ENCODE results near the gene KCNMA1.

DNA sequence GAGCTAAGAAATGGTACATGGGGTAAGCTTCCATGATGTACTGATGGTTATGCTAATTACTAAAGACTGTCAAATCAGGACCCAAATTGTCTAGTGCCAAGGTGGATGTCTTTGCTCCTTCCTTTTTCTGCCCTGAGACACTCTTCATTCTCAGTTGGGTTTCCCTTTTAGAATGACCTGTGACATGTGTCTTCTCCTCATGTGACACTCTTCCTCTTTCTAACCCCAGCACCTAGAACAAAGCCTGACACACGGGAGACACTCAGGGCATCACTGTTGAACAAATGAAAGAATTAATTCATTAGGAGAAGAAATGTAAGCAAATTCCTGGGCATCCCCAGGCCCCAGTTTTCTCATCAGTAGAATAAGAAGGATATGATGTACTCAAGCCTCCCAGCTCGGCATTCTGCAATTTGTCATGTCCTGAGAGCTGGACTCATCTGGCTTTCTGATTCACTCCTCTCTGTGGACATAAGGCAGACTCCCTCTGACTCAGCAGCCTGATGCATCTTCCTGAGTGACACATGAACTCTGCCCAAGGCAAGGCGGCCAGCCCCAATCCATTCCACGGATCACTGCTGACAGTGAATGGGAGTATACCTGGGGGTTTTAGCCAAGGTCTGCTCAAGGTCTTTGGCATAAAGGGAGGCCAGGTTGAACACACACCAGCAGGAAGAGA is 473.8 kb downstream of the KCNMA1 start:
- TF ChIP-seq EP300 (IDR thresholded peaks at IDR 0.05), result no peak
- TF ChIP-seq POLR2A (IDR thresholded peaks at IDR 0.05), result no peak
- TF ChIP-seq, protein P1, sequence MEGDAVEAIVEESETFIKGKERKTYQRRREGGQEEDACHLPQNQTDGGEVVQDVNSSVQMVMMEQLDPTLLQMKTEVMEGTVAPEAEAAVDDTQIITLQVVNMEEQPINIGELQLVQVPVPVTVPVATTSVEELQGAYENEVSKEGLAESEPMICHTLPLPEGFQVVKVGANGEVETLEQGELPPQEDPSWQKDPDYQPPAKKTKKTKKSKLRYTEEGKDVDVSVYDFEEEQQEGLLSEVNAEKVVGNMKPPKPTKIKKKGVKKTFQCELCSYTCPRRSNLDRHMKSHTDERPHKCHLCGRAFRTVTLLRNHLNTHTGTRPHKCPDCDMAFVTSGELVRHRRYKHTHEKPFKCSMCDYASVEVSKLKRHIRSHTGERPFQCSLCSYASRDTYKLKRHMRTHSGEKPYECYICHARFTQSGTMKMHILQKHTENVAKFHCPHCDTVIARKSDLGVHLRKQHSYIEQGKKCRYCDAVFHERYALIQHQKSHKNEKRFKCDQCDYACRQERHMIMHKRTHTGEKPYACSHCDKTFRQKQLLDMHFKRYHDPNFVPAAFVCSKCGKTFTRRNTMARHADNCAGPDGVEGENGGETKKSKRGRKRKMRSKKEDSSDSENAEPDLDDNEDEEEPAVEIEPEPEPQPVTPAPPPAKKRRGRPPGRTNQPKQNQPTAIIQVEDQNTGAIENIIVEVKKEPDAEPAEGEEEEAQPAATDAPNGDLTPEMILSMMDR (IDR thresholded peaks at IDR 0.05), result no peak
- TF ChIP-seq POLR2AphosphoS5 (IDR thresholded peaks at IDR 0.05), result no peak
